ENCODE results near the gene DENND10. TPM values are rescaled to one million over a fixed set of nuclear protein-coding genes. Genes with fewer than 3 reads are reported as not detected.

DENND10 gene
- total and polyA plus RNA-seq, 2 experiments from 2014 or later = 41.9 to 73.3 TPM

DNA sequence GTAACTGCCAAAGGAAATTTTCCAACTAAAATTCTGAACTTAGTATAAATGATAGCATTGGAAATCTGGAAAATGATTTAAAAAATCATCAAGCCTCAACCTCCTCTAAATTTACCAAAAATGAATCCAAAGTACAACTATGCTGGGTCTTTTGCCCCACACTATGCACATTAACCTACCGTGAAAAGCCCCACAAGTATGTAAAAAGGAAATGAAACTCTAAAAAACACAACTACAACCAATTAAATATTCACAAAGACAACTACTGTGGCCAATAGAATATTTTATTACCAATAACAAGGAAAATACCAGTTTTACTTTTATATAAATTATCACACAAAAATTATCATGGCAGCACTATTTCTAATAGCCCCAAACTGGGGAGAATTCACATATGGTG, 42.6 kb upstream of the DENND10 start:
- Histone ChIP-seq H3K27ac (peak overlapping the region; percentile 21), H3K36me3 (peaks cover 80% of the 10 kb centered on the region), H3K4me3 (no peak overlapping the region), H3K9me3 (ENCODE audit: low read depth) (no peaks in the 10 kb centered on the region), H3K4me1 (ENCODE audit: low read depth) (no peaks in the 10 kb centered on the region), H3K27me3 (no peaks in the 10 kb centered on the region)
- DNase-seq (ENCODE audit: low read depth in 1 of 2, low spot score in 1 of 2) = no peak
- TF ChIP-seq, protein P1, sequence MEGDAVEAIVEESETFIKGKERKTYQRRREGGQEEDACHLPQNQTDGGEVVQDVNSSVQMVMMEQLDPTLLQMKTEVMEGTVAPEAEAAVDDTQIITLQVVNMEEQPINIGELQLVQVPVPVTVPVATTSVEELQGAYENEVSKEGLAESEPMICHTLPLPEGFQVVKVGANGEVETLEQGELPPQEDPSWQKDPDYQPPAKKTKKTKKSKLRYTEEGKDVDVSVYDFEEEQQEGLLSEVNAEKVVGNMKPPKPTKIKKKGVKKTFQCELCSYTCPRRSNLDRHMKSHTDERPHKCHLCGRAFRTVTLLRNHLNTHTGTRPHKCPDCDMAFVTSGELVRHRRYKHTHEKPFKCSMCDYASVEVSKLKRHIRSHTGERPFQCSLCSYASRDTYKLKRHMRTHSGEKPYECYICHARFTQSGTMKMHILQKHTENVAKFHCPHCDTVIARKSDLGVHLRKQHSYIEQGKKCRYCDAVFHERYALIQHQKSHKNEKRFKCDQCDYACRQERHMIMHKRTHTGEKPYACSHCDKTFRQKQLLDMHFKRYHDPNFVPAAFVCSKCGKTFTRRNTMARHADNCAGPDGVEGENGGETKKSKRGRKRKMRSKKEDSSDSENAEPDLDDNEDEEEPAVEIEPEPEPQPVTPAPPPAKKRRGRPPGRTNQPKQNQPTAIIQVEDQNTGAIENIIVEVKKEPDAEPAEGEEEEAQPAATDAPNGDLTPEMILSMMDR (IDR thresholded peaks at IDR 0.05; ENCODE audit: low read depth, low read length) = no peak

DNA sequence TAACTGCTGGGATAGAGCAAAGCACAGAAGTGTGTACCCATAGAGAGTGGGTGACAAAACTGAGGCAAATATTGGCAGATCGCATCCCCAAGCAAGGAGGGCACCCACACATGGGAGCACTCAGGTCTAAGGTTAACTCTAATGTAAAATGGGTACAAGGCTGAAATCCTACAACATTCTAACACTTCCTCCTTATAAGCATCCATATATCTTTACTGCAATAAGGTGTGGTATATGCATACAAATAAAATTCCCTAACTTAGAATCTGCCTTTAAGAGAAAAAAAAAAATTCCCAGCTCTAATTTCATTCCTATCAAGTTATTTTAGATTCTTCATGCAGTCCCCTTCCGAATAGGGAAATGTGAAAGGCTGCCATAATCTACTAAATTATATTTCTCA, 42.0 kb upstream of the DENND10 start:
- no peak overlapping the region for H3K4me3 ChIP-seq
- H3K27me3 ChIP-seq = no peaks in the 10 kb centered on the region
- DNase-seq (ENCODE audit: low read depth in 1 of 2, low spot score in 1 of 2) = no peak
- H3K27ac ChIP-seq = peak overlapping the region; percentile 21
- H3K4me1 ChIP-seq (ENCODE audit: low read depth) = no peaks in the 10 kb centered on the region
- TF ChIP-seq, protein P1 (IDR thresholded peaks at IDR 0.05; ENCODE audit: low read depth, low read length) = no peak
- no peaks in the 10 kb centered on the region for H3K9me3 ChIP-seq (ENCODE audit: low read depth)
- H3K36me3 ChIP-seq = peaks cover 78% of the 10 kb centered on the region

DNA sequence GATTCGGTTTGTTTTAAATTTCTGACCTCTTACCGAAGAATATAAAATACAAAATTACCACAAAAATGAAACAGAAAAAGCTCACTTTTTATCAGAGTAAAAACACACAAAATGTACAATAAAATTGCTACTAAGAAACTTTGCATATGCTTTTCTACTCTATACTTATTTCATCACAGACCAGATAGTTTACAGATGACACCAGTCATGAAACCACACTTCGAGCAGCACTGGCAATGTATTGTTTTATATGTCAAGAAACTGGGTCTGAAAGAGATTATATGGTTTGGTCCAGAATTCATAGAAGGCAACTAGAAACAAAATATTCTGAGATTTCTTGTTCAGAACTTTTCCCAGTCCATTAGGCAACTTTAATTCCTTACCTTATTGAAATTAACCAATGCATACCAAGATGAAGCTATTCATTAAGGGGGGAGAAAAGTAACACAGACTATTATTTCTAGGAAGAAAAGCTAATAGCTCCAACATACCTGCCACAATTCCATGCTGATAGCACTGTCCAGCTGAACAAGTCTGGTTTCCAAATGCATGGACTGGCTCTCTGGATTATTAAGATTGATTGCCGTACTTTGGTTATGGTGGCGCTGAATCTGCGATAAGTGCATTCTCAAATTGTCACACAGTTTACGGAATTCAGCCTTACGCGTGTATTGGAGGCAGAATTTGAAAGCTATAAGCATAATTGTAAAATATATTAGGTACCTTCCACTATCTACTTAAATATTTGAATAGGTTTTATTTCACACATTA, 33.3 kb upstream of the DENND10 start:
- no peaks in the 10 kb centered on the region for H3K27me3 ChIP-seq
- no peak for DNase-seq (ENCODE audit: low read depth in 1 of 2, low spot score in 1 of 2)
- H3K27ac ChIP-seq = no peak overlapping the region
- TF ChIP-seq, protein P1 (IDR thresholded peaks at IDR 0.05; ENCODE audit: low read depth, low read length) = no peak
- H3K4me3 ChIP-seq = no peak overlapping the region
- no peaks in the 10 kb centered on the region for H3K4me1 ChIP-seq (ENCODE audit: low read depth)
- H3K36me3 ChIP-seq = peaks cover 57% of the 10 kb centered on the region
- no peaks in the 10 kb centered on the region for H3K9me3 ChIP-seq (ENCODE audit: low read depth)

DNA sequence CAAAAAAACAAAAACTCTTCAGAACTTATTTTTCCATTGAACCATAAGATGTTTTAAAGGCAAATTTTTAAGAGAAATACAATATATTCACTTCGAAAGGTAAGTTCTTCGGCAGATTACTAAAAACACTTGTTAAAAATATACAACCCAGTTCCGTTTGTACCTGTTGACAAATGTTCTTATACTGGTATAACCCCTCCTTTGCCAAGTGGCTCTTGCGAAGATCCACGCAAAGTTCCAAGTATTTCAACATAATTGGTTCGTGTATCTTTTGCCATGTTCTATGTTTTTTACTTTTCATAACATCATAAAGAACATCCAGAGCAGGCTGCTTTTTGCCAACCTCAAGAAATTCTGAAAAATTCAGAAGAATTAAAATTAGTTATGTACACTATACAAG, 30.3 kb upstream of the DENND10 start:
- Histone ChIP-seq H3K36me3 (peaks cover 37% of the 10 kb centered on the region), H3K4me3 (no peak overlapping the region), H3K9me3 (ENCODE audit: low read depth) (no peaks in the 10 kb centered on the region), H3K4me1 (ENCODE audit: low read depth) (peaks cover 9% of the 10 kb centered on the region), H3K27me3 (no peaks in the 10 kb centered on the region), H3K27ac (no peak overlapping the region)
- TF ChIP-seq, protein P1 (IDR thresholded peaks at IDR 0.05; ENCODE audit: low read depth, low read length) = no peak
- no peak for DNase-seq (ENCODE audit: low read depth in 1 of 2, low spot score in 1 of 2)

DNA sequence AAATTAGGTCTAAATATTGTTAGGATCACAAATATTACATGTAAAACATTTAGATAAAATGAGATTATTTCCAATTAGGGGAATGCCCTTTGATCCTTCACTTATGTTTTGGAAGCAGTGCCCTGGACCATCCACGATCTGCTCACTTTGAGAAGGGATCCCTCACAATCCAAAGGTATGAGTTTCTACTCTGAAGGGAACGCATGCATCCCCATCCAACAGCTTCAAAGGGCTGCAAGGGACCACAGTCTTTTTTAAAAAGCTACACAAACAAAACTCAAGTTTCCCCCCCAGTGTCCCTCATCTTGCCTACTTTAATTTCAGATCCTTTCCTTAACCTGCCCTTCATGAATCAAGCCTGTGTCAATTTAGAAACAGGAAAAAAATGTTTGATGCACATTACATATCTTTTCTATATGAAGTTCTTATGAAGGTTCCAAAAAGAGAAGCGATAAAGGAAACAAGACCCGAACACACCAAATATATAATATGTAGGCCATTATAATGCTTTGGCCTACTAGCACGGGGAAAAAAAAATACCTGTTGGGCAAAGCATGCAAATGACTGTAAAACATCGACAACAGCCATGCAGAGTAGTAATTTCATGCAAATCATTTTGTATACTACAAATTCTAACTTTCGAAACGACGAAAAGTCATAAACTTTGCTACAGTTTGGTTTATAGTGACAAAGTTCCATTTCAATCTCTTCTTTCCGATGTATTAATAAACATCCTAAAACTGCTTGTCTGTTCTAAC, 25.3 kb upstream of the DENND10 start:
- Histone ChIP-seq H3K27ac (peak overlapping the region; percentile 98), H3K4me3 (peak overlapping the region; percentile 85), H3K9me3 (ENCODE audit: low read depth) (no peaks in the 10 kb centered on the region), H3K36me3 (no peaks in the 10 kb centered on the region), H3K27me3 (no peaks in the 10 kb centered on the region), H3K4me1 (ENCODE audit: low read depth) (peaks cover 20% of the 10 kb centered on the region)
- DNase-seq (ENCODE audit: low read depth in 1 of 2, low spot score in 1 of 2) = no peak
- TF ChIP-seq, protein P1 (IDR thresholded peaks at IDR 0.05; ENCODE audit: low read depth, low read length) = no peak
